Endodermal cell (in vitro differentiated cells): ENCODE measurements around the gene CXorf49B. TPM values are rescaled to one million over a fixed set of nuclear protein-coding genes. Genes with fewer than 3 reads are reported as not detected.
"Not testable (repeated sequence)": the region's sequence is repeated elsewhere in the genome, so short reads cannot be mapped to it uniquely, and the experiment has no call there.

Source experiments
- DNase-seq: peaks from one replicate; pipeline ENCODE4 v3.0.0-alpha.2; 2017
- H3K27ac ChIP-seq: 2 replicates; pipeline ENCODE4 v1.5.1; 2013; ENCODE audit warnings: mild to moderate bottlenecking, low read depth, low read length, moderate library complexity
- H3K27me3 ChIP-seq: 2 replicates; pipeline ENCODE4 v1.6.1; 2013; ENCODE audit warnings: mild to moderate bottlenecking, low read length, moderate library complexity; ENCODE audit not compliant: insufficient read depth, control insufficient read depth, poor library complexity, severe bottlenecking
- H3K36me3 ChIP-seq: 2 replicates; pipeline ENCODE4 v1.7.0; 2013; ENCODE audit warnings: mild to moderate bottlenecking, low read length, moderate library complexity; ENCODE audit not compliant: control insufficient read depth, insufficient read depth
- H3K4me1 ChIP-seq: one replicate; pipeline ENCODE4 v1.7.0; 2013; ENCODE audit warnings: low read length; ENCODE audit not compliant: control insufficient read depth, insufficient read depth
- H3K4me3 ChIP-seq: 2 replicates; pipeline ENCODE4 v1.5.1; 2013; ENCODE audit warnings: mild to moderate bottlenecking, low read length, moderate library complexity
- H3K9ac ChIP-seq: 2 replicates; pipeline ENCODE4 v1.6.1; 2013; ENCODE audit warnings: mild to moderate bottlenecking, low read length, moderate library complexity; ENCODE audit not compliant: poor library complexity, severe bottlenecking; ENCODE audit errors: extremely low read depth
- H3K9me3 ChIP-seq: 2 replicates; pipeline ENCODE4 v1.6.1; 2013; ENCODE audit warnings: mild to moderate bottlenecking, low read length, moderate library complexity; ENCODE audit not compliant: control insufficient read depth
- H3K27ac Mint-ChIP-seq: 2 replicates; pipeline ENCODE4 v1.8.0; 2020; ENCODE audit warnings: mixed read lengths
- H3K27me3 Mint-ChIP-seq: 2 replicates; pipeline ENCODE4 v1.8.0; 2021; ENCODE audit warnings: mild to moderate bottlenecking, mixed read lengths; ENCODE audit not compliant: insufficient read depth
- H3K36me3 Mint-ChIP-seq: 2 replicates; pipeline ENCODE4 v1.8.0; 2020; ENCODE audit warnings: low read depth, mixed read lengths
- H3K4me1 Mint-ChIP-seq: 2 replicates; pipeline ENCODE4 v1.8.0; 2020; ENCODE audit warnings: mixed read lengths
- H3K4me3 Mint-ChIP-seq: 2 replicates; pipeline ENCODE4 v1.8.0; 2020; ENCODE audit warnings: mild to moderate bottlenecking, moderate library complexity, mixed read lengths
- H3K9me3 Mint-ChIP-seq: 2 replicates; pipeline ENCODE4 v1.8.0; 2020; ENCODE audit warnings: mild to moderate bottlenecking, mixed read lengths
- WGBS, 2 experiments: methylation state at CpG; one replicate each; pipeline versions ENCODE4 v1.1.5 to v1.1.7; 2013; ENCODE audit warnings: missing lambda C conversion rate in 2 of 2, mixed read lengths in 1 of 2; ENCODE audit not compliant: insufficient coverage in 1 of 2, insufficient read length in 1 of 2; 5-methylcytosine and 5-hydroxymethylcytosine counted together
- total RNA-seq, 2 donors: library from RNA; stranded (reverse); fragmentation: NEBNext Ultra II Directional in 1 of 2; extraction: Animal tissue kit (Norgen Biotek cat#: 25700) in 1 of 2; gene quantifications; 2 replicates in 1 of 2; 3 replicates in 1 of 2; pipeline ENCODE4 v1.2.1, GENCODE V29; 2021
- TF ChIP-seq, protein P1 (sequence below): fragments of 200-600 bp; sonication (generic); conservative IDR thresholded peaks from 2 replicates; pipeline ENCODE4 v1.5.0; 2021; ENCODE audit warnings: antibody characterized with exemption, mild to moderate bottlenecking

CXorf49B gene
- total RNA-seq, 2 donors from 2014 or later = not detected

DNA sequence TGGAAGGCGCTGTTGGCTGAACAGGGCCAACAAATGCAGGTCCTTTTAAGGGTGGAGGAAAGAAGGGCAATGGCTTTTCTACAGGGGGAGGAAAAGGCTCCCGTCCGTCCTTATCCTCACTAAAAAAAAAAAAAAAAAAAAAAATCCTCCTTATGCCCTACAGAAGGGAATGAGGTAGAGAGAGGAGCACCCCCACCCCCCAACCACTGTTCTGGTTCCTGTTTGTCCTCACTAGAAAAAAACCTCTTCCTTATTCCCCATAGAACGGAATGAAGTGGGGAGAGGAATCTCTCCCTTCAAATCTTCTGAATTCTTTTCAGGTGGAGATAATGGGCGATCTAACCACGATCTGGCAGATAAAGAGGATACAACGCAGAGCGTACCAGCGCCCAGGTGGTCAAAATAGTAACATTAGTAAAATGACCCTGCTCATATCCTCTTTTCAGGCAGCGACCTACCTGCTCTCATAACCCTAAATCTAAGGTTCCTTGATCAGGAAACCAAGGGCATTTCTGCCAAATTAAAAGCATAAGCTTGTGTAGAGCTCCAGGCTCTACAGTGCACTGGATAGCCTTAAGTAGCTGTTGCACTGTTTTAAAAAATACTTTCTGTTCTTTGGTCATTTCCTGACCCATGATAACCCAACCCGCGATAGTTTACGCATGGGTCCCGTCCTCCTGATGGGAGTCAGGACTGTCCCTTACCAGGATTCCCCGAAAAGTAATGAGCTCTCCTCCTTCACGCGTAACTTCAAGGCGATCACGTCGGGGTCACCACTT, 20.6 kb downstream of the CXorf49B start:
- H3K4me1 ChIP-seq, H3K9ac ChIP-seq, H3K27ac ChIP-seq, DNase-seq, H3K27me3 Mint-ChIP-seq, H3K4me1 Mint-ChIP-seq, H3K36me3 Mint-ChIP-seq, H3K27me3 ChIP-seq, H3K4me3 Mint-ChIP-seq, H3K4me3 ChIP-seq, H3K27ac Mint-ChIP-seq, H3K36me3 ChIP-seq, H3K9me3 Mint-ChIP-seq, H3K9me3 ChIP-seq: not testable (repeated sequence)
- no CpG with 5 or more reads among the region's 20 CpGs for WGBS, 2 experiments

DNA sequence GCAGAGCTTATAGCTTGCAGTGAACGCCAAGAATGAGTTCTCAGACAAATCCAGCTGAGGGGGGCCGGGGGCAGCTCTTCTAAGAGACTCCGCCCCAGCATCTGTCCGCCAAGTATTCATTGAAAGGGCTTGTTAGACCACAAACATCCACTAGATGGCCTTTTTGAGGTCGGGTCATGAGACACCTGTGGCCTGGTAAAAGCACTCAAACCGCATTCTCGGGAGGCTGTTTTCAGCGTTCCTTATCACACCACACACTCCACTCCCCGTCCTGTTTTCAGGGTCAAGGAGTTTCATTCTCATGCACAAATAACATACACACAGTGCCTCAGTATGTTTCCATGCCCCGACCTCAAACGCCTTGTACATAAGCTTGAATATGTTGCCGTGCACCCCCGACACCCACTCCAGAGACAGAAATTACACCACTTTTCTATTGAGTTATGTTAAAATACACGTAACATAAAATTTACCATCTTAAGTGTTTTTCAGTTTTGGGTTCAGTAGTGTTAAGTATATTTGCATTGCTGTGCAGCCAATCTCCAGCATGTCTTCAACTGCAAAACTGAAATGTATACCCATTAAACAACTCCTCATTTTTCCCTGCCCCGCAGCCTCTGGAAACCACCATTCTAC, 21.3 kb downstream of the CXorf49B start:
- WGBS, 2 experiments = no CpG with 5 or more reads among the region's 15 CpGs
- not testable (repeated sequence) for DNase-seq, H3K27me3 Mint-ChIP-seq

DNA sequence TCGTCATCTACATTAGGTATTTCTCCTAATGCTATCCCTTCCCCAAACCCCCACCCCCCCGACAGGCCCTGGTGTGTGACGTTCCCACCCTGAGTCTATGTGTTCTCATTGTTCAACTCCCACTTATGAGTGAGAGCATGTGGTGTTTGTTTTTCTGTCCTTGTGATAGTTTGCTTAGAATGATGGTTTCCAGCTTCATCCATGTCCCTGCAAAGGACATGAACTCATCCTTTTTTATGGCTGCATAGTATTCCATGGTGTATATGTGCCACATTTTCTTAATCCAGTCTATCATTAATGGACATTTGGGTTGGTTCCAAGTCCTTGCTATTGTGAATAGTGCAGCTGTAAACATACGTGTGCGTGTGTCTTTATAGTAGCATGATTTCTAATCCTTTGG, 43.3 kb downstream of the CXorf49B start:
- not testable (repeated sequence) for H3K9me3 ChIP-seq, H3K27ac Mint-ChIP-seq, H3K27me3 ChIP-seq, H3K4me1 ChIP-seq, H3K36me3 Mint-ChIP-seq, H3K9ac ChIP-seq, H3K4me3 Mint-ChIP-seq, H3K36me3 ChIP-seq, DNase-seq, H3K4me3 ChIP-seq, H3K27ac ChIP-seq, H3K4me1 Mint-ChIP-seq, H3K27me3 Mint-ChIP-seq
- WGBS, 2 experiments = 100% methylated on average over 2 of the region's 5 CpGs; no CpG with 5 or more reads in 1 of the 2 experiments
- H3K9me3 Mint-ChIP-seq = peaks cover 64% of the 10 kb centered on the region

More for the DNA sequence above, 21.3 kb downstream of the CXorf49B start:
- not testable (repeated sequence) for H3K36me3 ChIP-seq, H3K4me1 ChIP-seq, H3K4me3 ChIP-seq, H3K9me3 Mint-ChIP-seq, H3K9ac ChIP-seq, H3K4me3 Mint-ChIP-seq, H3K36me3 Mint-ChIP-seq, H3K27ac Mint-ChIP-seq, H3K4me1 Mint-ChIP-seq, H3K27me3 ChIP-seq, H3K27ac ChIP-seq, H3K9me3 ChIP-seq

- Histone ChIP-seq H3K9ac (no peak overlapping the region), H3K36me3 (no peaks in the 10 kb centered on the region), H3K27ac (no peak overlapping the region), H3K27me3 (no peaks in the 10 kb centered on the region), H3K4me3 (no peak overlapping the region), H3K4me1 (no peaks in the 10 kb centered on the region), H3K9me3 (no peaks in the 10 kb centered on the region)
- WGBS, 2 experiments = 80 to 93% methylated on average over 2 to 8 of the region's 10 CpGs
- H3K4me1 Mint-ChIP-seq = no peaks in the 10 kb centered on the region
- DNase-seq = no peak
- no peaks in the 10 kb centered on the region for H3K36me3 Mint-ChIP-seq
- no peak overlapping the region for H3K4me3 Mint-ChIP-seq
- peaks cover 12% of the 10 kb centered on the region for H3K27me3 Mint-ChIP-seq
- H3K9me3 Mint-ChIP-seq = peaks cover 59% of the 10 kb centered on the region
- H3K27ac Mint-ChIP-seq = no peak overlapping the region
- TF ChIP-seq, protein P1, sequence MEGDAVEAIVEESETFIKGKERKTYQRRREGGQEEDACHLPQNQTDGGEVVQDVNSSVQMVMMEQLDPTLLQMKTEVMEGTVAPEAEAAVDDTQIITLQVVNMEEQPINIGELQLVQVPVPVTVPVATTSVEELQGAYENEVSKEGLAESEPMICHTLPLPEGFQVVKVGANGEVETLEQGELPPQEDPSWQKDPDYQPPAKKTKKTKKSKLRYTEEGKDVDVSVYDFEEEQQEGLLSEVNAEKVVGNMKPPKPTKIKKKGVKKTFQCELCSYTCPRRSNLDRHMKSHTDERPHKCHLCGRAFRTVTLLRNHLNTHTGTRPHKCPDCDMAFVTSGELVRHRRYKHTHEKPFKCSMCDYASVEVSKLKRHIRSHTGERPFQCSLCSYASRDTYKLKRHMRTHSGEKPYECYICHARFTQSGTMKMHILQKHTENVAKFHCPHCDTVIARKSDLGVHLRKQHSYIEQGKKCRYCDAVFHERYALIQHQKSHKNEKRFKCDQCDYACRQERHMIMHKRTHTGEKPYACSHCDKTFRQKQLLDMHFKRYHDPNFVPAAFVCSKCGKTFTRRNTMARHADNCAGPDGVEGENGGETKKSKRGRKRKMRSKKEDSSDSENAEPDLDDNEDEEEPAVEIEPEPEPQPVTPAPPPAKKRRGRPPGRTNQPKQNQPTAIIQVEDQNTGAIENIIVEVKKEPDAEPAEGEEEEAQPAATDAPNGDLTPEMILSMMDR = no peak
Observed at GRCh38 chrX:71809886-71810285, 46.7 kb downstream of the CXorf49B start.
